A172 (cell line): ENCODE measurements around the gene MYO18B. TPM values are rescaled to one million over a fixed set of nuclear protein-coding genes. Genes with fewer than 3 reads are reported as not detected.
A peak's percentile ranks its signal among the peaks of the same experiment; 100 is the strongest.

Source experiments
- DNase-seq: peaks from one replicate; pipeline ENCODE4 v3.0.0-alpha.2; 2015; ENCODE audit warnings: low spot score
- total RNA-seq: library from RNA; depleted of rRNA; stranded (reverse); fragments of >200 nt; shearing (Covaris generic); gene quantifications from 2 replicates; pipeline ENCODE4 v1.2.3, GENCODE V29; 2014

MYO18B gene
- total RNA-seq, 1 experiment from 2014 or later: not detected

DNA sequence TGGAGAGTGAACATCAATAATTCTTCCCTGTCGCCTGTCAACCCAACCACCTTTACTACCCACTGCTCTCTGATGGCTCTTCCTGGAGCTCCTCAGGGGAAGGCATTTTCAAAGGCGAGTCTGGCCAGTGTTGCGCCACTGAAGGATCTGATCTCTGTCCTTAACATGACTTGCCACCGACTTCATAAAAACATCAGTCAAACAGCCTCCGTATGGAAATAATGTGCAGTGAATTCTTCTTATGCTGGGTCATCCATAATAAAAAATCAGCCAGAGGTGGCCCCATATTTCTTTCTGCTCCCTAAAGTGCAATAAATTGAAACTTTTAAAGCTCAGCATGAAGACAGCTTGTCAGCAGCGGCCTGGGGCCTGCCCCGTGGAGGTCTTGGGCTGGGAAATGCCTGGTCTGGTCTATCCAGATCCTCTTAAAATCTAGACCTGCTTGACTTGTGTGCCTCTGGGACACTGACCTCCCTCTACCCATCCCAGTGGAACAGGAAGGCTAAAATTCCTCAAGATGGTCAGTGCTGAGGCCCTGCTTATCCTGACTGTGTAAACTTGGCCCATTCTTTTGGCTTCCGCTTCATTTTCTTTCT is 199.5 kb downstream of the MYO18B start:
- DNase-seq: no peak

DNA sequence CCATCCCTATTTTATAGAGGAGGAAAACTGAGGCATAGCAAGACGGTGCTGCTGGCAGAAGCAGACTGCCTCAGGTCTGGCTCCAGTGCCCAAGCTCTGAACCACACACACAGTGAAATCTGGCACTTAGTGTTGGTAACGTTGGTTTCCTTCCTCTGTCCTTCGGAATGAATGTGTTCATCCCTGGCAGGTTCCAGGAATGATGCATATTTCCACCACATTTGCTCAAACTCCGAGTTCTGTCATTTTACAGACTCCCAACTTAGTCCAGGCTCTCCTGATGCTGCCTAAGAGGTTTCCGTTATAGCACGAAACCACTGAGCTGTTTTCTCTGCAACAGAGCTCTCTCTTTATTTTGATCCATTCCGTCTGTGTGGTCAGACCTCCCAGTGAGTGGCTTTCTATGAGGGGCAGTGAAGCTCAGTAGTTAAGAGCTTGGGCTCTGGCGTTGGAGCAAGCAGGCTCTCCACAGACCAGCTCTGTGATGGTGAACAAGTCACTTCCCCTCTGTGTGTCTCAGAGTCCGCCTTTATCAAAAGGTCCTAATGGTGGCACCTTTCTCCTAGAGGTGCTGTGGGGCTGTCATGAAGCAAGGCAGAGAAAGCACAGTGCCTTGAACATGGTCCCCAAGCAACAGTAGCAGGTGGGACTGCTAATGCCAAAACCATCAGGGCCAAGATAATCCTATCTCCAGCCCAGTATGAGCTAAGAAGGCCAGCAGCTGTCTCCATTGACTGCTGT is 200.3 kb downstream of the MYO18B start:
- no peak for DNase-seq

DNA sequence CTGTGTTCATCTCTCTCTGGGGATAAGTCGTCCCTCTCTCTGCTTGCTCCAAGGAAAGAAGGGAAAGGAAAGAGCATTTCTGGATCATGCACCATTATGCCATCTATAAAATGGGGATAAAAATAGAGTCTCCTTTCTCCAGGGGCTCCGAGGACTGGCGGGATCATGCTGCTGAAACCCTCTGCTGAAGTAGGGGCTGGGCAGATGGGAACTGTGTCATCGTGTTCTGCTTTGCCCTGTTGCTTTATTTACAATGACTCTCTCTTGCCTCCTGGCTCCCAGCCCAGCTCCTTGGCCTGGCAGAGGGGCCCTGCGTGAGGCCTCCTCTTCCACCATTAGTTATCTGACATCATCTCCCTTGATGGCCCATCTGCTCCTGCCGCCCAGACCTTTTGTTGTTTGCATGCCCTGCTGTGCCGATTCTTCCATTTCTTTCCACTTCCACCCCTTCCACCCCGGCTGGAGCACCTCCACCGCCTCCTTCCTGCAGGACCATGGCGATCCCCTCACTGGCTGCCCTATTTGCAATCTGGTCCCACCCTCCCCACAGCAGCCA is 200.9 kb downstream of the MYO18B start:
- peak; percentile 0 for DNase-seq

DNA sequence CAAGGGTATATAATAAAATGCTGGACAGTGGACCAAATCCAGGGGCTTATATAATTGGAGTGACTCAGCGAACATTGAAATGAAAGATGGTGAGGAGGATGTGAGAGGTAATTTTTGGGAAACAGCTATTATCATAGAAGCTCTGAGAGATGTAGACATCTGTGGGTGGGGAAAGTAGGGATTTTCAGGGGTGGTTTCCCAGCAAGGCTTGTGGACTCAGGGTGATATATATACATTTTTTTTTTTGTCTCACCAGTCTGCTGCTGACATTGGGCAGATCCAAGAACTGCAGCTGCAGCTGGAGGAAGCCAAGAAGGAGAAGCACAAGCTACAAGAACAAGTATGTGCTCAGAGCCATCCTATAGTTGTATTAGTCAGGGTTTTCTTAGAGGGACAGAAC is 208.1 kb downstream of the MYO18B start:
- no peak for DNase-seq

DNA sequence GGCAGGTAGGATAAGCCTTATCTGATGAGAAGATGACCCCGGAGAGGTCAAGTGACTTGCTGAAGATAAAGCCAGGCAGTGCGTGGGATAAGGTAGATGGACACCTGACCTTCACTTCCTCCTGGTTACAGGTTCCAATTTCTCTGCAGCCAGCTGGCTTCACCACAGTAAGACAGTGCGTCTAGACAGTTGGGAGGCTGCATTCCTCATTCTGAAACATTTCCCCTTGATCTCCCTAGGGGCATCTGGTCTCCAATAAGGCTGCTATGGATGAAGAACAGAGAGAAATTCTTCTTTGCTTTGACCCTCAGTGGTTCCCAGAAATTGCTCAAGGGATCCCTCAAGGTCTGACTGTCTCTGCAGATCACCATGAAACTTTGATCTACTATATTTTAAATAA is 211.3 kb downstream of the MYO18B start:
- DNase-seq: no peak

DNA sequence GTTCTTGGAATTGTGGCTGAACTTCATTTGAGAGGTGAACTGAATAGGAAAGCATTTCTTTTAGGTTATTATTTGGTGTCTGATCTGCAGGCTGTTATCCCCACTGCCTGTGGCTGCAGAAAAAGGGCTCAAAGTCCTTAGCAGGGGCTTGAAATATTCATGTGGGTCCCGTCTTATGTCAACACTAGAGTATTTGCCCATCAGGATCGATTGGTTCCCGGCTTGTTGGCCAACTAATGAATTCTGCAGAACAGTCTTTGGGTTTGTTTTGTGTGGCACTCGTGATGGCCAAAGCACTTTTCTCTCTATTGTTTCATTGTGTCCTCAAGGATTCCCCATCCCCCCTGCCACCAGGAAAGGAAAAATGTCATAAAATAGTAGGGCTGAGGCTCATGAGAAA is 211.9 kb downstream of the MYO18B start:
- DNase-seq: no peak

DNA sequence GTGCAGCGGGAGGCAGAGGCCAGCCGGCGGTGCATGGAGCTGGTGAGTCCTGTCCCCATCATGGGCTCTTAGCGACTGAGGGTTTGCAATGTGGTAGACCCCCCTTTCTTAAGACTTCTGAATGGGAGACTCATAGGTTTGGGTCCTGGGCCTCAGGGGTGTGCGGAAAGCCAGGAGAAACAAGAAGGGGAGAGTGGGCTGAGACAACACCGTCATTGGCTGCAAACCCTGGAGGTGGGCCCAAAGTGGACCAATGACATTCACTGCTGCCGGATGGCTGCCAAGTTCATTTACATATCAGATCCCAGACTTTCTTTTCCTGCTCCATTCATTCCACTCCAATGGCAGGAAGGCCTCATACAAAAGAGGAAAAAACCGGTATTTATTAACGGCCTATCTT is 213.3 kb downstream of the MYO18B start:
- no peak for DNase-seq

DNA sequence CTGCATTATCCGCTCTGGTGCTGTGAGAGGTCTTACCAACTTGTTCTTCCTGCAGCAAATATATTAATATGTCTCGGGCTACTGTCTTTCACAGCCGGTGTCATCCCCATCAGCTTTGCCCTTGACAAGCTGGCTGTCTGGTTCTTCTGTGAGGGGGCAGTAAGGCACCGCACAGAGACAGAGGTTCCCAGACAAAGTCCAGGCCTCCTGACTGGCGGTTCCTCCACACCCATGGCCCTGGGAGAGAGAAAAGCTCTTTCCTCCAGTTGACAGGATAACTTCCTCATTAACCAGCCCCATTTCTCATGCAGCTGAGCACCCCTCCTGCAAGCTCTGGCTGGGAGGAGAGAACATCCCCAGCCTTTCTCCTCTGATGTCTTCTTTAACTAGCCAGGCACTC is 214.8 kb downstream of the MYO18B start:
- DNase-seq: no peak

DNA sequence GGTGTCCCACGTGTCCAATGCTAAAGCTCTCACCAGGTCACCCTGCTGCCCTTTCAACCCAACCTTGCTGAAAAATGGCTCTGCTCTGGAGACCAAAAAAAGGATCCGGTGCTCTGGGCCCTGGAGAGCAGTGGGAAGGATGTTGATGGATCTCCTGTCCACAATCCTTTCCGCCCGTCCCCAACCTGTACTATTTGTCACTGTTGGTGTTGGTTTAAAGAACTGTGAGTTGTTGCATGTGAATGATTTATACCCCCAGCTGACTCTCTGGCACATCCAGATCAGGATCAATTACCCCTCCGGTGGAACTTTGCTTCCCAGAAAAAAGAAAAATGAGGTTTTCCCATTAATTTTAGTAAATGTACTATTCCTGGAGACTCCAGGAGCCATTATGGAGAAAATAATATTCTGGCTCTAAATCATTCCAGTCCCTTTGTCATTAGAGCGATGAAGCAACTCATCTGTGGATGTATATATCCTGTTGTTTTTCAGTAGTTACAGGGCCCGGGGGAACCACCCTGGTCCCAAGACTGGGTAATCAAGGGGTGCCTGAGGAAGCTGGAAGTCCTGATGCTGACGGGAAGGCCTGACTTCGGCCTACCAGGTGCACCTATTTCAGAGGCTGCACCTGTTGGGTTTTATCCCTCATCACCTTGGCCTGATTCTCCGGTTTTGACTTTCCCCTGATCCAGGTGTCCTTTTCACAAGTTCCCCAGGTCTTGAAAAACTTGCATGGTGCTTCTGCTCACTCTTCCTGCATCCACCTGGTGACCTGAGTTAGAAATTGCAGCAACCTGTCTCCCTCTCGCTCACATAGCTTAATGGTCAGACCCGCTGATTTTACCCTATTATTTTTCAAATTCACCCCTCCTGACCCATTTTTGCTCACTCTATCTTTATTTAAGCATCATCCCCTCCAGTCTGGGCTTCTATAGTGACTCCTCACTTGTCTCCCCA is 218.1 kb downstream of the MYO18B start:
- no peak for DNase-seq

DNA sequence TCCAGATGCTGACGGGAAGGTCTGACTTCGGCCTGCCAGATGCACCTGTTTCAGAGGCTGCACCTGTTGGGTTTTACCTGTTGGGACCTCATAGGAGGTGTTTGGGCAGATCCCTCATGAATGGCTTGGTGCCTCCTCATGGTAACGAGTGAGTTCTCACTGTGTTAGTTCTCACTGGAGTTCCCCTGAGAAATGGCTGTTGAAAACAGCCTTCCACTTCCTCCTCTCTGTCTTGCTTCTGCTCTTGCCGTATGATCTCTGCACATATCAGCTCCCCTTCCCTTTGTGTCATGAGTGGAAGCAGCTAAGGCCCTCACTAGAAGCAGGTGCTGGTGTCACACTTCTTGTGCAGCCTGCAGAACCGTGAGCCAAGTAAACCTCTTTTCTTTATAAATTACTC is 219.7 kb downstream of the MYO18B start:
- no peak for DNase-seq

DNA sequence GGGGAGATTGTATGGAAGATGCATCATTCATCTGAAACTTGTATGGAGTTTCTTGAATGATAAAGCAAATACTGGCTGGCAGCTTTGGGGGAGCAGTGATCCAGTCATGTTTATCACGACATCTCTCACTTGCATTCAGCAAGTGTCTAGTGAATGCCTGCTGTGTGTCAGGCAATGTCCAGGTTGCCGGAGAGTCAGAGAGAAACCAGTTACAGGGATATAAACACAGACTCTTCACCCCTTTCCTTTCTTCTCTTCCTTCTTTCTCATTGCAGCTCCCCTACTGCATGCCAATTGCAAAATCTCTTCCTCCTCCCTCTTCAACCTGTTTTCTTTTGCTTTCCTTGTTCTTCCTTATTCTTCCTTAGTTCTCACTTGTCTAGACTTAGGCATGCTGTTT is 220.7 kb downstream of the MYO18B start:
- no peak for DNase-seq

DNA sequence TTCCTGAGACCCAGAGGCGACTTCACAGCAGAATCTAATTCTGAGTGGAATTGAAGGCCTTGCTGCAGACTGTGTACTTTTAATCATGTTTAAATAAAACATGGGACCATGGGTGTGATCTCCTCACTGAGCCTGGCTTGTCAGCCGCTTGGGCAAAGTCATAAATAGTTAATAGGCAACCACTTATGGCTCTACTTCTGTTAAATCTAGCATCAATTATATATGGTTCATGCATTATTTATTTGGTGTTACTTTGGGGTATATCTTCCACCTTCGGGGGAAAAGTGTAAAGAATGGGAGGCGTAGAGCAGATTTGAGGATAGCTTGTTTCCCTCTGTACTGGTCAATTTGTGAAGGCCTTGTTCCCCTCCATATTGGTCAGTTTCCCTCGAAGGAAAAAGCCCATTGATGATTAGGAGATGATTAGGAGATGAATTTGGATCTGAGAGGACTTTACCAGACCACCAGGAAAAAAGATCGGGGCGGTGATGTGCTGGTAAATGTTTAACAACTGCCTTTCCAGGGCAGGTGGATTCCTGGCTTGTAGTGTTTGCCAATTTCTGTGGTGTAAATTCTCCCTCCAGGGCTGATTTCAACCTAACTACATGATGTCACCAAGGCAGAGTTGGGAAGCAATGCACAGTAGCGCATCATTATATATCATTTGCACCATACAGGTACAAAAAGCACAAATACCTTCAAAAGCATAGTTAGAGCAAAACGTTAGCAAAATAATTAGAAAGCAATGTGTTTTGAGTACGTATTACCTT is 223.2 kb downstream of the MYO18B start:
- DNase-seq: no peak

DNA sequence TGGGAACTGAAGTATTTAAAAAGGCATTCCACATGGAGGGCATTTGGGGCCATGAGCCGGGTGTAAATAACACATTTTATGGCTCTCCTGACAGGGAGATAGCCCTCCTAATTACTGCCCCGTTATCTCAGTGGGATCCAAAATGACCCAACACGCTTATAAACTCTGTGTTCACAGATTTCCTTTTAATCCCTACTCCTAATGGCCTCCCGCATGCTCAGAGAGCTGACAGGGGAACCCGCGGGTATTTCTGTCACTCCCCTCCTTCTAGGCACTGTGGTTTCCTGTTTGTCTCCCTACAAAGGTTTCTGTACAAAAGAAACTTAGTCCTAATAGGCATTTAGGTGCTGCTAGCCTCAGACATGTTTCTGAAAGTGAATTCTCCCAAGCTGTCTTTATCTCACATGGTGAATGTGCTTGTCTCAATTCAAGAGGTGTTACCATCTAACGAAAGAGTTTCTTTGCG is 224.5 kb downstream of the MYO18B start:
- no peak for DNase-seq

DNA sequence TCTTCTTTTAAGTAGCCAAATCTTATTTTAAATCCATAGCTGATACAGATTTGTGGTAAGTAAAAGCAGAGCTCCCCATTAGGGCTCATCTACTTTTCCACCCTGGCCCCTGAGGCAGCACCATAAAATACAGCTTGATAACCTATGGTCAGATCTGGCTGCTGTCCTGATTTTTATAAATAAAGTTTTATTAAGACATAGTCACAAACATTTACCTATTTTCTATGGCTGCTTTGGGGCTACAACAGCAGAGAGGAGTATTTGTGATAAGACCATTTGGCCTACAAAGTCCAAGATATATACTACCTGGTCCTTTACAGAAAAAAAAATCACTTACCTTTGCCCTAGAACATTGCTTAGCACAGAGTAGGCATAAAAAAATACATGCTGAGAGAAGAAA is 227.3 kb downstream of the MYO18B start:
- DNase-seq: no peak

DNA sequence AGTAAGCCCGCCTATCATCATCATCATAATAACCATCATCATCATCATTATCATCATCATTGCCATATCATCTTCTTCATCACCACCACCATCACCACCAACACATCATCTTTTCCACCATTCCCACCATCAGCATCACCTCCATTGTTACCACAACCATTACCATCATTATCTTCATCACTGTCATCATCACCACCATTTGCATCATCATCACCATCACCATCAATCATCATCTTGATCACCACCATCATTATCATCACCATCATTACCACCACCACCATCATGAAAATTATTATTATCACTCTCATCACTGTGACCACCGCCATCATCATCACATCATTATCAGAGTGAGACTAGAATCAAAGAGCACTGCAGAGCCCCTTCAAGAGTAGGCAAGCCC is 227.9 kb downstream of the MYO18B start:
- no peak for DNase-seq

DNA sequence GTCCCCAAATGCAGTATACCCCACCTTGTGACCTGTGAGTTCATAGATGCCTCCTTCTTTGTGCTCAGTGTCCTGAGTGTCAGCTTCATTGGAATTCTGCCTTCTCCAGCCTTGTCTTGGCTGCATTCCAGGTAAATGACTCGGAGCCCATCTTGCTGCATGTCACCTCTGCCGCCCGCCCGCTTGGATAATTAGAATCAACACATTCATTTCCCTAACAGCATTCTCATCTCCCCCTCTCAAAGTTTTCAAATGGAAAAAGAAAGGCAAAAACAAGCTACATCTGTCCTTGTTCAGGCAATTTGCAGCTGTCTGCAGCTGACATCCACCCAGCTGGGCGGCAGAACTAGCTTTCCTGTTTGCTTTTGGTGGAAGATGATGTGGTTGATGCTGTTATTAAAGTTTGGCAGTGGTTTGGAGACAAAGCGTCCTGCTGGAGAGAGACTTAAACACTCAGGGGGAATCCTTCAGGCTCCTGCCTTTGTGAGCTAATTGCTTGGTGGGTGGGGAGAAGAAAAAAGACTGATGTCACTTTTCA is 228.5 kb downstream of the MYO18B start:
- DNase-seq: no peak

DNA sequence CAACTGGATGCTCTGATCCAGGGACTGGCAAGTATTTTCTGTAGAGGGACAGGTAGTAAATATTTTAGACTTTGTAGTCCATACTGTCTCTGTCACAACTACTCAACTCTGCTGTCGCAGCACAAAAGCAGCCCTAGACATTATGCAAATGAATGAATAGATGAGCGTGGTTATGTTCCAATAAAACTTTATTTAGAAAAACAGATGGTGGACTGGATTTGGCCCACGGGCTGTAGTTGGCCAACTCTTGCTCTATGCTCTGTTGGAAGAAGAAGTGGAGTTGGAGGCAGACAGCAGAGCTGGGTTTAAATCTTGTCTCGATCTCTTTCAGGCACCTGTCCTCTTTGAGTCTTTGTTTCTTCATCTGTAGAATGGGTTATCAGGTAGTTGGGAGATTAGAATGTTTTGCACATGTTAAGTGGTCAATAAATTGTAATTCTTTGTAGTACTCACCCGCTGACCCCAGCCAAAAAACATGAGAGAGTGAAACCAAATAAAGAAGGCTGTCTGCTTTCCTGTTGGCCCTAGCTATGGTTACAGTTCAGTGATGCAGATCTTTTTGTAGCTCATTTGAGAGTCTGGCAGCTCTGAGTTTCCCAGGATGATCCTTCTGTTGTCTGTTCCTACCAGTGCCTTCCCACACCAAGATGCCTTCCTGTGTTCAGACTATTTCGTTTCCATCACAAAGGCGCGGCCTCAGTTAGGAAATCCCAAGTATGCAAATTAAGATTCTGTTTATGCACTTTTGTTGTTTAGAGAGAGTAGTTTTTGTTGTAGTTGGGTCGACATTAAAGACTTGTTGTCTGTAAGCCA is 229.2 kb downstream of the MYO18B start:
- DNase-seq: no peak

DNA sequence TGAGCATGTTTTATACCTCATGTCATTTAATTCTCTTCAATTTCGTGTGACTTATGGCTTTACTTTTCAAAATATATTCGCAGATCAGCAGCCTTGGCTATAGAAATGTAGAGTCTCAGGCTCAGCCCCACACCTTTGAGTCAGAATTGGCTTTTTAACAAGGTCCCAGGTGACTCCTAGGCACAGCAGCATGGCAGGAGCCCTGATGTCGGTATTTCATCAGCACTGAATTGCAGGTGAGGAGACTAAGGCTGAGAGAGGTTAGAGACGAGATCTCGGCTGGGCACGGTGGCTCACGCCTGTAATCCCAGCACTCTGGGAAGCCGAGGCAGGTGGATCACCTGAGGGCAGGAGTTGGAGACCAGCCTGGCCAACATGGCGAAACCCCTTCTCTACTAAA is 230.4 kb downstream of the MYO18B start:
- no peak for DNase-seq

DNA sequence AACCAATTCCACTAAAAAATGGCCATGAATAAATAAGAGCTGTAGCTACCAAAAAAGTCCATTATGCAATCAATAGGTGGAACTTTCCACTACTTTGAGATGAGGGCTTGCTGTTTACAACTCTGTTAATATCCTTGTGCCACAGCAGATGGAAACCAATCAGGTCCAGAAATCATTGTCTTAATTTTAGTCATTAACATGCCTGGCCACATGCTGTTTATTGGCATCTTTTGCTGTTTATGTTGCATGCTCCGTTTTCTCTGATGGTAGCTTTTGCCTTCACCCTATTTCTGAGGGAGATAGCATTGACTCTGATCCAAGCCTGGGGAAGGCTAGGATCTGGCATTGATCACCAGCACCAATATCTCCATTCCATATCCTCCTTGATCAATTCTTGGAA is 234.4 kb downstream of the MYO18B start:
- no peak for DNase-seq

DNA sequence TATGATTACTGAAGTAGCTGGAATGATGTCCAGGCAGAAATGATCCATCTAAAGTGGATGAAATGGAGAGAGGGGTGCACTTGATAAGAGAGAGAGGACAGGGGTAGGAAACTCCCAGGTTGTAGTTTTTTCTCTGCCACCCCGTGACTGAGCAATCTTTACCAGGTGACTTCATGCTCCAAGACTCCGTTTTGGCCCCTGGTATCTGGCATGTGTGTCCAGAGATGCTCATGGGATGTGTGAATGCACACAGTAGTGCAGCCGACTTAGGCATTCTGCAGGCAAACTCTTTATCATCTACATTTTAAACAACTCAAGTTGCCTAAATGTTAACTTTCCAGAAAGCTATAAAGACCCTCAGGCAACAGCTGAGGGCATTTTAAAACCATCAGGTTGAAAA is 238.0 kb downstream of the MYO18B start:
- no peak for DNase-seq
